ENCODE results near the gene MOB3B.

DNA sequence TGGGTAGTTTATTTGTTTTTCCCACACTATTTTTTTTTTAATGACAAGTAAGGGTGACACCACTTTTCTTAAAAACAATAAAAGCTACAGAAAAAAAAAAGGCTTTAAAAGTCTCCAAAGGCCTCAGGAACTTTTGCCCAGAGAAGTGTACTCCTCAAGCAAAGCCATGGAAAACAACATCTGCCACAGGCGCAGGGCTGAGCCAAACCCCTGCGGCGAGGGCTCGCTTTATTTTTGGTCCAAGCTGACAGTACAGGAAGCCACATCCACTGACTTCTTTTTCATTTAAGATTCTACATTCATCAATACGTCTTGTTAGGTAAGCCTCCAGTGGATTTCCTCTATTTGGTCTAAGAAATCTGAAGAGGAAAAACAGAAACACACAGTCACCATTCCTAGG is 57.4 kb downstream of the MOB3B start:
- TF ChIP-seq CTCF (IDR thresholded peaks at IDR 0.05) = no peak
- no peak for TF ChIP-seq POLR2A (IDR thresholded peaks at IDR 0.05)
